Natural killer cell (primary cell): Measurements from ENCODE around the gene RNF181. TPM values are rescaled to one million over a fixed set of nuclear protein-coding genes. Genes with fewer than 3 reads are reported as not detected.

Experiments
- ATAC-seq, 3 donors: fragments of 150-1000 bp in 2 of 3; fragments of 200-7000 bp in 1 of 3; cut with Tn5 transposase; 1 replicate in 1 of 3; 2 replicates in 2 of 3; pipeline ENCODE4 v1.10.0; 2021; ENCODE audit warnings: mild to moderate bottlenecking in 2 of 3, moderate library complexity in 2 of 3
- DNase-seq, 2 donors: peaks; one replicate each; pipeline versions ENCODE4 v3.0.0 to v3.0.0-alpha.2; 2013 to 2021; ENCODE audit warnings: mixed read lengths in 1 of 2
- H3K27ac ChIP-seq: one replicate; pipeline ENCODE4 v1.5.1; 2013; ENCODE audit warnings: mild to moderate bottlenecking, low read length
- H3K27me3 ChIP-seq: one replicate; pipeline ENCODE4 v1.6.1; 2013; ENCODE audit warnings: low read length; ENCODE audit not compliant: control insufficient read depth, insufficient read depth
- H3K36me3 ChIP-seq: one replicate; pipeline ENCODE4 v1.6.1; 2013; ENCODE audit warnings: low read length; ENCODE audit not compliant: control insufficient read depth, insufficient read depth
- H3K4me1 ChIP-seq: one replicate; pipeline ENCODE4 v1.6.1; 2013; ENCODE audit warnings: low read length; ENCODE audit not compliant: control insufficient read depth, insufficient read depth
- H3K4me3 ChIP-seq: one replicate; pipeline ENCODE4 v1.5.1; 2013; ENCODE audit warnings: low read length
- H3K9me3 ChIP-seq: one replicate; pipeline ENCODE4 v1.6.1; 2013; ENCODE audit warnings: low read length; ENCODE audit not compliant: control insufficient read depth, insufficient read depth
- H3K27ac Mint-ChIP-seq, 2 donors: one replicate each; pipeline ENCODE4 v1.8.0; 2022; ENCODE audit warnings: mild to moderate bottlenecking in 2 of 2, mixed read lengths in 2 of 2, moderate library complexity in 1 of 2
- H3K27me3 Mint-ChIP-seq, 2 donors: one replicate each; pipeline ENCODE4 v1.8.0; 2022; ENCODE audit warnings: low read depth in 2 of 2, mixed read lengths in 2 of 2
- H3K36me3 Mint-ChIP-seq: one replicate; pipeline ENCODE4 v1.8.0; 2022; ENCODE audit warnings: mixed read lengths
- H3K4me1 Mint-ChIP-seq, 2 donors: one replicate each; pipeline ENCODE4 v1.8.0; 2022; ENCODE audit warnings: mixed read lengths in 2 of 2
- H3K4me3 Mint-ChIP-seq: one replicate; pipeline ENCODE4 v1.8.0; 2022; ENCODE audit warnings: mild to moderate bottlenecking, moderate library complexity, mixed read lengths
- H3K9me3 Mint-ChIP-seq, 2 donors: one replicate each; pipeline ENCODE4 v1.8.0; 2022; ENCODE audit warnings: mixed read lengths in 2 of 2
- CTCF ChIP-seq: fragments of 200-600 bp; IDR thresholded peaks from one replicate; pipeline ENCODE4 v1.8.0; 2022; ENCODE audit warnings: antibody characterized with exemption
- WGBS: methylation state at CpG from one replicate; pipeline ENCODE4 v1.1.7; 2013; ENCODE audit warnings: missing lambda C conversion rate; ENCODE audit not compliant: insufficient coverage; 5-methylcytosine and 5-hydroxymethylcytosine counted together
- intact Hi-C: fragments of 100-400 bp; cut with micrococcal nuclease; formaldehyde crosslinking; loops from one replicate; pipeline ENCODE4 v1.14.2; 2022
- total RNA-seq, 4 donors: library from RNA; stranded (reverse); fragments of 120-200 nt in 1 of 4; gene quantifications; one replicate each; pipeline versions ENCODE4 v1.2.3 to v1.2.4, GENCODE V29; 2013 to 2022

Gene RNF181
- total RNA-seq, 3 donors from 2014 or later (not counting 1 experiment from before 2014, with no cell fraction given), result 65.0 to 75.0 (median 66.7) TPM

- Mint-ChIP-seq H3K4me3 (no peak overlapping the region), H3K27me3 (no peaks in the 10 kb centered on the region), H3K27ac (peak overlapping the region in 1 of 2 donors; percentile 81), H3K9me3 (no peaks in the 10 kb centered on the region), H3K4me1 (peaks cover 35 to 41% of the 10 kb centered on the region in 2 donors), H3K36me3 (no peaks in the 10 kb centered on the region)
- Histone ChIP-seq H3K36me3 (peaks cover 18% of the 10 kb centered on the region), H3K4me1 (peaks cover 40% of the 10 kb centered on the region), H3K9me3 (no peaks in the 10 kb centered on the region), H3K27me3 (no peaks in the 10 kb centered on the region), H3K27ac (no peak overlapping the region), H3K4me3 (no peak overlapping the region)
- no peak for TF ChIP-seq CTCF
- ATAC-seq (no peak), DNase-seq (no peak)
- 76% methylated on average over 17 of the region's 17 CpGs for WGBS
- intact Hi-C loops, result loop anchor here (5.0 kb wide), 1 partner anchor 37 kb away; the partner anchor contains the start of gene GGCX
Observed at GRCh38 chr2:85599468-85600234, 4.1 kb downstream of the RNF181 start.

GRCh38 chr2:85600235-85600575, 4.7 kb downstream of the RNF181 start:
- 84% methylated on average over 3 of the region's 3 CpGs for WGBS
- peaks cover 37% of the 10 kb centered on the region for H3K4me1 ChIP-seq
- H3K36me3 Mint-ChIP-seq, result no peaks in the 10 kb centered on the region
- H3K9me3 Mint-ChIP-seq, result no peaks in the 10 kb centered on the region
- no peak overlapping the region for H3K4me3 ChIP-seq
- peaks cover 18% of the 10 kb centered on the region for H3K36me3 ChIP-seq
- no peak for DNase-seq
- TF ChIP-seq CTCF, result no peak
- intact Hi-C loops, result loop anchor here (5.0 kb wide), 1 partner anchor 38 kb away; the partner anchor contains the start of gene GGCX
- H3K4me1 Mint-ChIP-seq, result peaks cover 29 to 36% of the 10 kb centered on the region in 2 donors
- ATAC-seq, result no peak
- H3K27me3 ChIP-seq, result no peaks in the 10 kb centered on the region
- H3K27ac Mint-ChIP-seq, result peak overlapping the region in 1 of 2 donors; percentile 81
- H3K27ac ChIP-seq, result no peak overlapping the region
- no peak overlapping the region for H3K4me3 Mint-ChIP-seq
- H3K27me3 Mint-ChIP-seq, result no peaks in the 10 kb centered on the region
- H3K9me3 ChIP-seq, result no peaks in the 10 kb centered on the region

GRCh38 chr2:85600951-85601770, 5.6 kb downstream of the RNF181 start:
- no peak overlapping the region for H3K4me3 ChIP-seq
- Mint-ChIP-seq H3K9me3 (no peaks in the 10 kb centered on the region), H3K27me3 (no peaks in the 10 kb centered on the region), H3K36me3 (no peaks in the 10 kb centered on the region), H3K4me3 (peak overlapping the region; percentile 86), H3K4me1 (peaks cover 20 to 27% of the 10 kb centered on the region in 2 donors), H3K27ac (peak overlapping the region in 1 of 2 donors; percentile 81)
- intact Hi-C loops, result loop anchor here (5.0 kb wide), 1 partner anchor 39 kb away; the partner anchor contains the start of gene GGCX
- no peaks in the 10 kb centered on the region for H3K9me3 ChIP-seq
- no peak for DNase-seq
- no peak for TF ChIP-seq CTCF
- WGBS, result 91% methylated on average over 6 of the region's 6 CpGs
- H3K27ac ChIP-seq, result no peak overlapping the region
- peaks cover 33% of the 10 kb centered on the region for H3K4me1 ChIP-seq
- H3K27me3 ChIP-seq, result no peaks in the 10 kb centered on the region
- no peak for ATAC-seq
- peaks cover 18% of the 10 kb centered on the region for H3K36me3 ChIP-seq
